GM12878 (cell line): Measurements from ENCODE around the gene MMP14. TPM values are rescaled to one million over a fixed set of nuclear protein-coding genes. Genes with fewer than 3 reads are reported as not detected.
A peak's percentile ranks its signal among the peaks of the same experiment; 100 is the strongest.

Experiments used
- CBFB ChIP-seq: IDR thresholded peaks from 2 replicates; pipeline ENCODE4 v1.6.1; 2016; ENCODE audit warnings: antibody characterized with exemption, low read depth
- CEBPB ChIP-seq, 2 experiments: fragments of 150-350 bp in 1 of 2; IDR thresholded peaks; 2 replicates each; pipeline ENCODE4 v1.6.1; 2012 to 2014; ENCODE audit warnings: low read depth in 2 of 2, low read length in 2 of 2, borderline replicate concordance in 1 of 2, inconsistent platforms in 1 of 2
- EED ChIP-seq: sonication (generic); IDR thresholded peaks from 2 replicates; pipeline ENCODE4 v1.6.1; 2016; ENCODE audit warnings: antibody characterized with exemption, low read depth
- EP300 ChIP-seq, 2 experiments: fragments of 150-350 bp in 1 of 2; IDR thresholded peaks; 2 replicates each; pipeline ENCODE4 v1.6.1; 2011 to 2012; ENCODE audit warnings: low read depth in 2 of 2, low read length in 2 of 2, borderline replicate concordance in 1 of 2, improper control_type of control experiment in 1 of 2, inconsistent platforms in 1 of 2; ENCODE audit not compliant: control insufficient read depth in 1 of 2
- HCFC1 ChIP-seq: fragments of 150-350 bp; IDR thresholded peaks from 2 replicates; pipeline ENCODE4 v1.6.1; 2014; ENCODE audit warnings: low read length
- HDGF ChIP-seq: fragments of 450-650 bp; IDR thresholded peaks from 2 replicates; pipeline ENCODE4 v1.6.1; 2016; ENCODE audit warnings: antibody characterized with exemption
- LARP7 ChIP-seq: fragments of 450-650 bp; IDR thresholded peaks from 2 replicates; pipeline ENCODE4 v1.6.1; 2017; ENCODE audit warnings: mild to moderate bottlenecking
- NFXL1 ChIP-seq: fragments of 450-650 bp; IDR thresholded peaks from 2 replicates; pipeline ENCODE4 v1.6.1; 2017; ENCODE audit warnings: antibody characterized with exemption, mild to moderate bottlenecking, borderline replicate concordance
- NR2C1 ChIP-seq: fragments of 450-650 bp; IDR thresholded peaks from 2 replicates; pipeline ENCODE4 v1.6.1; 2017; ENCODE audit warnings: antibody characterized with exemption, mild to moderate bottlenecking, moderate library complexity
- NR2F1 ChIP-seq: fragments of 450-650 bp; conservative IDR thresholded peaks from 2 replicates; pipeline ENCODE4 v1.6.1; 2017; ENCODE audit warnings: mild to moderate bottlenecking
- PAX5 ChIP-seq: IDR thresholded peaks from 2 replicates; pipeline ENCODE4 v1.6.1; 2011; ENCODE audit warnings: low read depth, low read length, borderline replicate concordance
- POLR2AphosphoS5 ChIP-seq: IDR thresholded peaks from 2 replicates; pipeline ENCODE4 v1.6.1; 2011; ENCODE audit warnings: mild to moderate bottlenecking, low read length, inconsistent platforms
- RUNX3 ChIP-seq: IDR thresholded peaks from 2 replicates; pipeline ENCODE4 v1.6.1; 2012; ENCODE audit warnings: low read length, inconsistent platforms
- SREBF2 ChIP-seq: IDR thresholded peaks from 2 replicates; pipeline ENCODE4 v1.6.1; 2012; ENCODE audit warnings: mild to moderate bottlenecking, low read length
- SUPT20H ChIP-seq: IDR thresholded peaks from 2 replicates; pipeline ENCODE4 v1.6.1; 2011; ENCODE audit warnings: low read depth, mild to moderate bottlenecking, low read length, moderate library complexity, borderline replicate concordance; ENCODE audit not compliant: control insufficient read depth
- YBX1 ChIP-seq: fragments of 450-650 bp; IDR thresholded peaks from 2 replicates; pipeline ENCODE4 v1.6.1; 2016; ENCODE audit warnings: antibody characterized with exemption
- ZNF207 ChIP-seq: fragments of 450-650 bp; IDR thresholded peaks from 2 replicates; pipeline ENCODE4 v1.6.1; 2014; ENCODE audit warnings: antibody characterized with exemption, mild to moderate bottlenecking, borderline replicate concordance
- ZNF24 ChIP-seq: fragments of 450-650 bp; IDR thresholded peaks from 2 replicates; pipeline ENCODE4 v1.6.1; 2017; ENCODE audit warnings: antibody characterized with exemption, mild to moderate bottlenecking
- polyA plus RNA-seq, 11 experiments: library from polyadenylated mRNA; depleted of rRNA in 4 of 11; unstranded in 6 of 11; stranded (reverse) in 5 of 11; fragments of >200 nt; fragmentation: Nextera tagmentation in 4 of 11; fragmentation: Illumina TruSeq in 1 of 11; extraction: Ambion mirVana in 4 of 11; extraction: Trizol in 1 of 11; gene quantifications; 1 replicate in 1 of 11; 2 replicates in 10 of 11; pipeline versions ENCODE4 v1.2.1 to v1.2.3, GENCODE V29; 2011 to 2016; ENCODE audit warnings: inconsistent platforms in 2 of 11, missing spikeins in 2 of 11, low read depth in 1 of 11
- total RNA-seq, 4 experiments: library from RNA; depleted of rRNA in 3 of 4; stranded (reverse); fragments of >200 nt in 3 of 4; fragmentation: Illumina TruSeq in 1 of 4; extraction: Trizol in 1 of 4; gene quantifications; 2 replicates each; pipeline versions ENCODE4 v1.2.1 to v1.2.3, GENCODE V29; 2013 to 2021
- TF ChIP-seq, protein P1 (sequence below): IDR thresholded peaks from 2 replicates; pipeline ENCODE4 v1.6.1; 2012; ENCODE audit warnings: low read depth, low read length, improper control_type of control experiment
- TF ChIP-seq, protein P2 (sequence below): fragments of 450-650 bp; IDR thresholded peaks from 2 replicates; pipeline ENCODE4 v1.6.1; 2018; ENCODE audit warnings: mild to moderate bottlenecking, low read depth, moderate library complexity; ENCODE audit not compliant: partially characterized antibody
- TF ChIP-seq, protein P3 (sequence below): fragments of 450-650 bp; IDR thresholded peaks from 2 replicates; pipeline ENCODE4 v1.6.1; 2018; ENCODE audit warnings: borderline replicate concordance, mild to moderate bottlenecking; ENCODE audit not compliant: partially characterized antibody
- TF ChIP-seq, protein P4 (sequence below): IDR thresholded peaks from 2 replicates; pipeline ENCODE4 v1.6.1; 2011; ENCODE audit warnings: borderline replicate concordance, low read depth, mild to moderate bottlenecking, moderate library complexity, low read length; ENCODE audit not compliant: insufficient read depth, poor library complexity, severe bottlenecking

Gene MMP14
- total and polyA plus RNA-seq, 10 of the 15 experiments (the other 5 are each of a cell fraction or from before 2014, with no cell fraction given) = 0.31 to 1.9 (median 0.70) TPM; not detected in 2

- TF ChIP-seq, protein P1, sequence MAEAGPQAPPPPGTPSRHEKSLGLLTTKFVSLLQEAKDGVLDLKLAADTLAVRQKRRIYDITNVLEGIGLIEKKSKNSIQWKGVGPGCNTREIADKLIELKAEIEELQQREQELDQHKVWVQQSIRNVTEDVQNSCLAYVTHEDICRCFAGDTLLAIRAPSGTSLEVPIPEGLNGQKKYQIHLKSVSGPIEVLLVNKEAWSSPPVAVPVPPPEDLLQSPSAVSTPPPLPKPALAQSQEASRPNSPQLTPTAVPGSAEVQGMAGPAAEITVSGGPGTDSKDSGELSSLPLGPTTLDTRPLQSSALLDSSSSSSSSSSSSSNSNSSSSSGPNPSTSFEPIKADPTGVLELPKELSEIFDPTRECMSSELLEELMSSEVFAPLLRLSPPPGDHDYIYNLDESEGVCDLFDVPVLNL = no peak
- TF ChIP-seq POLR2AphosphoS5 (no peak; the same call in 1 of the 2 replicates), ZNF24 (no peak), RUNX3 (peak; percentile 71), SREBF2 (no peak), YBX1 (no peak), PAX5 (no peak), CBFB (no peak), NFXL1 (no peak), HDGF (peak; percentile 2), EP300 (IDR thresholded peaks at IDR 0.05; ENCODE audit: borderline replicate concordance in 1 of 2, control insufficient read depth in 1 of 2, low read depth in 2 of 2, low read length in 2 of 2) (no peak; a peak in 1 of 4 replicates), SUPT20H (no peak), LARP7 (peak; percentile 62; the same call in 1 of the 2 replicates), CEBPB (IDR thresholded peaks at IDR 0.05; ENCODE audit: borderline replicate concordance in 1 of 2, low read depth in 2 of 2, low read length in 2 of 2) (no peak), NR2C1 (peak; percentile 48; the same call in 1 of the 2 replicates), EED (peak; percentile 31), ZNF207 (peak; percentile 8; the same call in 1 of the 2 replicates), NR2F1 (peak; percentile 98), HCFC1 (no peak; the same call in 1 of the 2 replicates)
- TF ChIP-seq, protein P2, sequence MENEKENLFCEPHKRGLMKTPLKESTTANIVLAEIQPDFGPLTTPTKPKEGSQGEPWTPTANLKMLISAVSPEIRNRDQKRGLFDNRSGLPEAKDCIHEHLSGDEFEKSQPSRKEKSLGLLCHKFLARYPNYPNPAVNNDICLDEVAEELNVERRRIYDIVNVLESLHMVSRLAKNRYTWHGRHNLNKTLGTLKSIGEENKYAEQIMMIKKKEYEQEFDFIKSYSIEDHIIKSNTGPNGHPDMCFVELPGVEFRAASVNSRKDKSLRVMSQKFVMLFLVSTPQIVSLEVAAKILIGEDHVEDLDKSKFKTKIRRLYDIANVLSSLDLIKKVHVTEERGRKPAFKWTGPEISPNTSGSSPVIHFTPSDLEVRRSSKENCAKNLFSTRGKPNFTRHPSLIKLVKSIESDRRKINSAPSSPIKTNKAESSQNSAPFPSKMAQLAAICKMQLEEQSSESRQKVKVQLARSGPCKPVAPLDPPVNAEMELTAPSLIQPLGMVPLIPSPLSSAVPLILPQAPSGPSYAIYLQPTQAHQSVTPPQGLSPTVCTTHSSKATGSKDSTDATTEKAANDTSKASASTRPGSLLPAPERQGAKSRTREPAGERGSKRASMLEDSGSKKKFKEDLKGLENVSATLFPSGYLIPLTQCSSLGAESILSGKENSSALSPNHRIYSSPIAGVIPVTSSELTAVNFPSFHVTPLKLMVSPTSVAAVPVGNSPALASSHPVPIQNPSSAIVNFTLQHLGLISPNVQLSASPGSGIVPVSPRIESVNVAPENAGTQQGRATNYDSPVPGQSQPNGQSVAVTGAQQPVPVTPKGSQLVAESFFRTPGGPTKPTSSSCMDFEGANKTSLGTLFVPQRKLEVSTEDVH = no peak
- TF ChIP-seq, protein P3, sequence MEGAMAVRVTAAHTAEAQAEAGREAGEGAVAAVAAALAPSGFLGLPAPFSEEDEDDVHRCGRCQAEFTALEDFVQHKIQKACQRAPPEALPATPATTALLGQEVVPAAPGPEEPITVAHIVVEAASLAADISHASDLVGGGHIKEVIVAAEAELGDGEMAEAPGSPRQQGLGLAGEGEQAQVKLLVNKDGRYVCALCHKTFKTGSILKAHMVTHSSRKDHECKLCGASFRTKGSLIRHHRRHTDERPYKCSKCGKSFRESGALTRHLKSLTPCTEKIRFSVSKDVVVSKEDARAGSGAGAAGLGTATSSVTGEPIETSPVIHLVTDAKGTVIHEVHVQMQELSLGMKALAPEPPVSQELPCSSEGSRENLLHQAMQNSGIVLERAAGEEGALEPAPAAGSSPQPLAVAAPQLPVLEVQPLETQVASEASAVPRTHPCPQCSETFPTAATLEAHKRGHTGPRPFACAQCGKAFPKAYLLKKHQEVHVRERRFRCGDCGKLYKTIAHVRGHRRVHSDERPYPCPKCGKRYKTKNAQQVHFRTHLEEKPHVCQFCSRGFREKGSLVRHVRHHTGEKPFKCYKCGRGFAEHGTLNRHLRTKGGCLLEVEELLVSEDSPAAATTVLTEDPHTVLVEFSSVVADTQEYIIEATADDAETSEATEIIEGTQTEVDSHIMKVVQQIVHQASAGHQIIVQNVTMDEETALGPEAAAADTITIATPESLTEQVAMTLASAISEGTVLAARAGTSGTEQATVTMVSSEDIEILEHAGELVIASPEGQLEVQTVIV = no peak
- TF ChIP-seq, protein P4, sequence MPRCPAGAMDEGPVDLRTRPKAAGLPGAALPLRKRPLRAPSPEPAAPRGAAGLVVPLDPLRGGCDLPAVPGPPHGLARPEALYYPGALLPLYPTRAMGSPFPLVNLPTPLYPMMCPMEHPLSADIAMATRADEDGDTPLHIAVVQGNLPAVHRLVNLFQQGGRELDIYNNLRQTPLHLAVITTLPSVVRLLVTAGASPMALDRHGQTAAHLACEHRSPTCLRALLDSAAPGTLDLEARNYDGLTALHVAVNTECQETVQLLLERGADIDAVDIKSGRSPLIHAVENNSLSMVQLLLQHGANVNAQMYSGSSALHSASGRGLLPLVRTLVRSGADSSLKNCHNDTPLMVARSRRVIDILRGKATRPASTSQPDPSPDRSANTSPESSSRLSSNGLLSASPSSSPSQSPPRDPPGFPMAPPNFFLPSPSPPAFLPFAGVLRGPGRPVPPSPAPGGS = no peak
Measured at GRCh38 chr14:22886500-22887259, 50.3 kb downstream of the MMP14 start (continued).
